ENCODE measurements around the gene DBF4. TPM values are rescaled to one million over a fixed set of nuclear protein-coding genes. Genes with fewer than 3 reads are reported as not detected.
"Not testable (repeated sequence)": the region's sequence is repeated elsewhere in the genome, so short reads cannot be mapped to it uniquely, and the experiment has no call there.

The DBF4 gene
- total RNA-seq, 1 experiment from 2014 or later = 62.8 TPM

GRCh38 chr7:87935384-87935706, 59.1 kb downstream of the DBF4 start:
- no peaks in the 10 kb centered on the region for H3K36me3 Mint-ChIP-seq (ENCODE audit: insufficient read depth, unreplicated experiment)
- TSS peak; percentile 30 for BruUV-seq (replicated peaks)
- Histone ChIP-seq H3K27me3 (replicated peaks; ENCODE audit: control insufficient read depth, insufficient read depth, low read length) (no peaks in the 10 kb centered on the region), H3K4me1 (peaks cover 23% of the 10 kb centered on the region), H3K9me3 (no peaks in the 10 kb centered on the region), H3K4me3 (ENCODE audit: low read depth, low read length) (peak overlapping the region; percentile 81), H3K36me3 (ENCODE audit: control insufficient read depth, insufficient read depth, low read length) (no peaks in the 10 kb centered on the region)
- intact Hi-C loops (cut with micrococcal nuclease; ENCODE audit: unreplicated experiment) = loop anchor here (2.0 to 5.0 kb wide), 2 partner anchors 29 to 122 kb away; no protein-coding TSS in a partner anchor
- TF ChIP-seq CTCF (IDR thresholded peaks at IDR 0.05; ENCODE audit: insufficient read depth in 1 of 2, low read depth in 1 of 2, low read length in 1 of 2, severe bottlenecking in 1 of 2, unreplicated experiment in 1 of 2) = no peak
- H3K4me3 Mint-ChIP-seq (ENCODE audit: unreplicated experiment) = peak overlapping the region; percentile 91
- CTCF ChIA-PET = no interaction called here
- H3K9me3 Mint-ChIP-seq (ENCODE audit: unreplicated experiment) = no peaks in the 10 kb centered on the region
- POLR2A ChIA-PET = no interaction called here
- peaks cover 6% of the 10 kb centered on the region for H3K27me3 Mint-ChIP-seq (ENCODE audit: insufficient read depth, unreplicated experiment)
- H3K4me1 Mint-ChIP-seq (ENCODE audit: low read depth, unreplicated experiment) = peaks cover 15% of the 10 kb centered on the region
- DNase-seq = peak in 1 of 2 experiments; percentile 10
- no peak overlapping the region for H3K27ac Mint-ChIP-seq (ENCODE audit: unreplicated experiment)

- Histone ChIP-seq H3K27me3 (replicated peaks; ENCODE audit: control insufficient read depth, insufficient read depth, low read length) (no peaks in the 10 kb centered on the region), H3K9me3 (no peaks in the 10 kb centered on the region), H3K4me3 (ENCODE audit: low read depth, low read length) (no peak overlapping the region), H3K36me3 (ENCODE audit: control insufficient read depth, insufficient read depth, low read length) (no peaks in the 10 kb centered on the region), H3K4me1 (peaks cover 24% of the 10 kb centered on the region)
- POLR2A ChIA-PET = no interaction called here
- H3K36me3 Mint-ChIP-seq (ENCODE audit: insufficient read depth, unreplicated experiment) = no peaks in the 10 kb centered on the region
- DNase-seq = no peak
- BruUV-seq (replicated peaks) = no TSS peak
- intact Hi-C loops (cut with micrococcal nuclease; ENCODE audit: unreplicated experiment) = no loop called here
- no peak overlapping the region for H3K4me3 Mint-ChIP-seq (ENCODE audit: unreplicated experiment)
- TF ChIP-seq CTCF (IDR thresholded peaks at IDR 0.05; ENCODE audit: insufficient read depth in 1 of 2, low read depth in 1 of 2, low read length in 1 of 2, severe bottlenecking in 1 of 2, unreplicated experiment in 1 of 2) = no peak
- CTCF ChIA-PET = no interaction called here
- peaks cover 20% of the 10 kb centered on the region for H3K4me1 Mint-ChIP-seq (ENCODE audit: low read depth, unreplicated experiment)
- no peak overlapping the region for H3K27ac Mint-ChIP-seq (ENCODE audit: unreplicated experiment)
- H3K27me3 Mint-ChIP-seq (ENCODE audit: insufficient read depth, unreplicated experiment) = no peaks in the 10 kb centered on the region
- H3K9me3 Mint-ChIP-seq (ENCODE audit: unreplicated experiment) = no peaks in the 10 kb centered on the region
Measured at GRCh38 chr7:87941138-87941537, 64.8 kb downstream of the DBF4 start.

- peaks cover 14% of the 10 kb centered on the region for H3K4me1 ChIP-seq
- POLR2A ChIA-PET = interaction anchor here (0.7 kb wide), 1 partner anchor 142 kb away, joined by 5 read pairs; no protein-coding TSS in a partner anchor
- TF ChIP-seq CTCF (IDR thresholded peaks at IDR 0.05; ENCODE audit: insufficient read depth in 1 of 2, low read depth in 1 of 2, low read length in 1 of 2, severe bottlenecking in 1 of 2, unreplicated experiment in 1 of 2) = no peak
- Mint-ChIP-seq H3K27me3 (ENCODE audit: insufficient read depth, unreplicated experiment) (no peaks in the 10 kb centered on the region), H3K9me3 (ENCODE audit: unreplicated experiment) (no peaks in the 10 kb centered on the region), H3K36me3 (ENCODE audit: insufficient read depth, unreplicated experiment) (no peaks in the 10 kb centered on the region), H3K4me1 (ENCODE audit: low read depth, unreplicated experiment) (peaks cover 11% of the 10 kb centered on the region), H3K4me3 (ENCODE audit: unreplicated experiment) (no peak overlapping the region), H3K27ac (ENCODE audit: unreplicated experiment) (peak overlapping the region; percentile 27)
- H3K4me3 ChIP-seq (ENCODE audit: low read depth, low read length) = no peak overlapping the region
- no TSS peak for BruUV-seq (replicated peaks)
- H3K36me3 ChIP-seq (ENCODE audit: control insufficient read depth, insufficient read depth, low read length) = no peaks in the 10 kb centered on the region
- intact Hi-C loops (cut with micrococcal nuclease; ENCODE audit: unreplicated experiment) = no loop called here
- no peaks in the 10 kb centered on the region for H3K27me3 ChIP-seq (replicated peaks; ENCODE audit: control insufficient read depth, insufficient read depth, low read length)
- no peaks in the 10 kb centered on the region for H3K9me3 ChIP-seq
- CTCF ChIA-PET = interaction anchor here (1.0 kb wide), 1 partner anchor 10 kb away, joined by 5 read pairs; no protein-coding TSS in a partner anchor
- no peak for DNase-seq
Measured at GRCh38 chr7:87944547-87944946, 68.3 kb downstream of the DBF4 start.

GRCh38 chr7:87945926-87946325, 69.6 kb downstream of the DBF4 start:
- CTCF ChIA-PET; H3K27me3 ChIP-seq (replicated peaks; ENCODE audit: control insufficient read depth, insufficient read depth, low read length); H3K36me3 Mint-ChIP-seq (ENCODE audit: insufficient read depth, unreplicated experiment); H3K9me3 Mint-ChIP-seq (ENCODE audit: unreplicated experiment); DNase-seq; H3K27ac Mint-ChIP-seq (ENCODE audit: unreplicated experiment); POLR2A ChIA-PET; H3K27me3 Mint-ChIP-seq (ENCODE audit: insufficient read depth, unreplicated experiment); H3K36me3 ChIP-seq (ENCODE audit: control insufficient read depth, insufficient read depth, low read length); intact Hi-C loops (cut with micrococcal nuclease; ENCODE audit: unreplicated experiment); H3K9me3 ChIP-seq; H3K4me1 ChIP-seq; H3K4me3 ChIP-seq (ENCODE audit: low read depth, low read length); H3K4me3 Mint-ChIP-seq (ENCODE audit: unreplicated experiment); BruUV-seq (replicated peaks): not testable (repeated sequence)
- peaks cover 11% of the 10 kb centered on the region for H3K4me1 Mint-ChIP-seq (ENCODE audit: low read depth, unreplicated experiment)

Data from Caco-2 (cell line).